K562 (cell line): Measurements from ENCODE around the gene IFT25. TPM values are rescaled to one million over a fixed set of nuclear protein-coding genes. Genes with fewer than 3 reads are reported as not detected.

Source experiments
- ATAC-seq: fragments of 200-7000 bp; cut with Tn5 transposase; 3 replicates; pipeline ENCODE4 v1.9.1; 2020; ENCODE audit warnings: moderate library complexity
- BruUV-seq: library from RNA; stranded (reverse); fragments of 400-500 nt; replicated peaks from 2 replicates; lab custom pipeline; 2021; lab: Mats Ljungman, UMichigan
- CTCF ChIA-PET: fragments of 300-600 bp; formaldehyde crosslinking; extraction: SDS; loops from one replicate; lab custom pipeline; 2021; ENCODE audit warnings: low intra/inter-chr PET ratio; lab: Yijun Ruan, JAX
- POLR2A ChIA-PET: fragments of 300-600, 350-650 bp; sonication (Branson Sonifier 250); formaldehyde crosslinking; extraction: SDS; loops from one replicate; lab custom pipeline; 2021; ENCODE audit warnings: antibody characterized with exemption, inconsistent platforms; lab: Yijun Ruan, JAX
- DNase-seq, 4 experiments: peaks; one replicate each; pipeline versions ENCODE4 v3.0.0 to v3.0.0-alpha.2; 2011 to 2018; ENCODE audit warnings: low spot score in 3 of 4, mixed read lengths in 3 of 4; ENCODE audit errors: extremely low read depth in 1 of 4
- FAIRE-seq: peaks from 2 replicates; lab custom pipeline; 2011; peaks lifted over from hg19 to GRCh38; lab: Jason Lieb, UNC
- H2AFZ ChIP-seq: 2 replicates; pipeline ENCODE4 v1.6.0; 2011; ENCODE audit warnings: low read depth, low read length, control low read depth, inconsistent platforms
- H3K27ac ChIP-seq: fragments of 200-600 bp; 3 replicates; pipeline ENCODE4 v1.8.0; 2011; ENCODE audit warnings: low read depth, mild to moderate bottlenecking, control low read depth, inconsistent platforms, low read length, moderate library complexity, mixed read lengths; ENCODE audit errors: extremely low read depth
- H3K27me3 ChIP-seq, 2 experiments: fragments of 300-600 bp in 1 of 2; 2 replicates in 1 of 2; 3 replicates in 1 of 2; pipeline versions ENCODE4 v1.6.0 to v1.8.0; 2011; ENCODE audit warnings: inconsistent platforms in 2 of 2, low read length in 2 of 2, mild to moderate bottlenecking in 1 of 2, mixed read lengths in 1 of 2, moderate library complexity in 1 of 2; ENCODE audit not compliant: control insufficient read depth in 2 of 2, insufficient read depth in 2 of 2
- H3K36me3 ChIP-seq: fragments of 300-600 bp; 3 replicates; pipeline ENCODE4 v1.8.0; 2011; ENCODE audit warnings: mild to moderate bottlenecking, low read length, inconsistent platforms; ENCODE audit not compliant: control insufficient read depth, insufficient read depth
- H3K4me1 ChIP-seq, 2 experiments: fragments of 200-600 bp in 1 of 2; replicated peaks in 1 of 2; 2 replicates in 1 of 2; 3 replicates in 1 of 2; pipeline versions ENCODE4 v1.5.1 to v1.8.0; 2011; ENCODE audit warnings: inconsistent platforms in 2 of 2, low read length in 2 of 2, mild to moderate bottlenecking in 1 of 2, mixed read lengths in 1 of 2, moderate library complexity in 1 of 2; ENCODE audit not compliant: control insufficient read depth in 2 of 2, insufficient read depth in 2 of 2
- H3K4me2 ChIP-seq: 2 replicates; pipeline ENCODE4 v1.6.1; 2011; ENCODE audit warnings: low read length, control low read depth, inconsistent platforms, mixed read lengths; ENCODE audit not compliant: insufficient read depth
- H3K4me3 ChIP-seq: fragments of 200-600 bp; sonication (generic), shearing (Covaris generic); 2 replicates; pipeline ENCODE4 v1.5.1; 2016; ENCODE audit warnings: control low read depth, inconsistent platforms
- H3K79me2 ChIP-seq: fragments of 200-600 bp; 3 replicates; pipeline ENCODE4 v1.8.0; 2011; ENCODE audit warnings: low read length, inconsistent platforms; ENCODE audit not compliant: control insufficient read depth, insufficient read depth
- H3K9ac ChIP-seq, 2 experiments: 2 replicates each; pipeline versions ENCODE4 v1.6.0 to v1.6.1; 2011; ENCODE audit warnings: low read depth in 2 of 2, low read length in 2 of 2, control low read depth in 1 of 2, inconsistent platforms in 1 of 2, mild to moderate bottlenecking in 1 of 2, mixed read lengths in 1 of 2; ENCODE audit not compliant: insufficient read depth in 1 of 2
- H3K9me1 ChIP-seq: one replicate; pipeline ENCODE4 v1.6.0; 2011; ENCODE audit warnings: inconsistent platforms, mild to moderate bottlenecking, low read length, moderate library complexity; ENCODE audit not compliant: control insufficient read depth, insufficient read depth
- H3K9me3 ChIP-seq: replicated peaks from 2 replicates; pipeline ENCODE4 v1.5.1; 2011; ENCODE audit warnings: low read depth, low read length, inconsistent platforms; ENCODE audit not compliant: control insufficient read depth, insufficient read depth
- H4K20me1 ChIP-seq: replicated peaks from 2 replicates; pipeline ENCODE4 v1.6.1; 2011; ENCODE audit warnings: low read length, inconsistent platforms, mixed read lengths; ENCODE audit not compliant: control insufficient read depth, insufficient read depth
- ELF4 ChIP-seq: fragments of 450-650 bp; formaldehyde crosslinking; IDR thresholded peaks from 2 replicates; pipeline ENCODE4 v1.4.0; 2022; ENCODE audit warnings: missing genetic modification characterization
- EP300 ChIP-seq: IDR thresholded peaks from 2 replicates; pipeline ENCODE4 v1.6.1; 2012; ENCODE audit warnings: low read length, improper control_type of control experiment
- FOSL1 ChIP-seq: fragments of 200-800 bp; sonication (Bioruptor generic); conservative IDR thresholded peaks from 2 replicates; pipeline ENCODE4 v1.6.1; 2016; ENCODE audit warnings: missing genetic modification characterization, missing compliant biosample characterization
- MECOM ChIP-seq: fragments of 250-450 bp; sonication (Bioruptor Pico); IDR thresholded peaks from 2 replicates; pipeline ENCODE4 v1.8.0; 2022; ENCODE audit warnings: inconsistent platforms
- PTTG1 ChIP-seq: fragments of 450-650 bp; IDR thresholded peaks from 2 replicates; pipeline ENCODE4 v1.6.1; 2016; ENCODE audit warnings: low read depth, mild to moderate bottlenecking, missing genetic modification characterization, missing compliant biosample characterization
- SMAD4 ChIP-seq: fragments of 250-450 bp; sonication (Bioruptor Pico); conservative IDR thresholded peaks from 2 replicates; pipeline ENCODE4 v1.8.0; 2021; ENCODE audit warnings: inconsistent platforms, mild to moderate bottlenecking, moderate library complexity
- TCF7L2 ChIP-seq: fragments of 150-350 bp; IDR thresholded peaks from 2 replicates; pipeline ENCODE4 v1.6.1; 2016; ENCODE audit warnings: low read depth, mild to moderate bottlenecking, low read length, moderate library complexity
- ZC3H4 ChIP-seq: sonication (generic); formaldehyde crosslinking; IDR thresholded peaks from 2 replicates; pipeline ENCODE4 v1.9.0; 2021; ENCODE audit warnings: missing genetic modification reagents, borderline replicate concordance
- WGBS: fragments of 100-300 bp; shearing (Covaris generic); methylation state at CpG from one replicate; pipeline ENCODE4 v1.1.6; 2016; ENCODE audit warnings: low coverage, mixed read lengths; ENCODE audit not compliant: insufficient coverage; ENCODE audit errors: missing lambda C conversion rate; 5-methylcytosine and 5-hydroxymethylcytosine counted together
- in situ Hi-C: fragments of 300-500 bp; cut with MboI; formaldehyde crosslinking; loops from 4 replicates; pipeline ENCODE4 v1.15.0; 2018; ENCODE audit warnings: inconsistent platforms, mixed read lengths
- intact Hi-C: fragments of 100-400 bp; cut with micrococcal nuclease; formaldehyde crosslinking; loops from 2 replicates; pipeline ENCODE4 v1.14.2; 2022
- polyA plus RNA-seq, 8 experiments: library from polyadenylated mRNA; depleted of rRNA in 4 of 8; stranded (reverse) in 5 of 8; unstranded in 3 of 8; fragments of >200 nt; fragmentation: Nextera tagmentation in 2 of 8; fragmentation: Illumina TruSeq in 1 of 8; extraction: Ambion mirVana in 2 of 8; extraction: Trizol in 1 of 8; gene quantifications; 2 replicates each; pipeline versions ENCODE4 v1.2.1 to v1.2.3, GENCODE V29; 2011 to 2014; ENCODE audit warnings: inconsistent platforms in 1 of 8, missing spikeins in 1 of 8
- total RNA-seq, 7 experiments: library from RNA; depleted of rRNA in 6 of 7; stranded (reverse); fragments of >200 nt in 6 of 7; fragmentation: Illumina TruSeq in 2 of 7; extraction: Trizol in 2 of 7; gene quantifications; 2 replicates each; pipeline versions ENCODE4 v1.2.1 to v1.2.3, GENCODE V29; 2011 to 2021; ENCODE audit warnings: low replicate concordance in 1 of 7
- TF ChIP-seq, protein P1 (sequence below): fragments of 450-650 bp; IDR thresholded peaks from 2 replicates; pipeline ENCODE4 v1.6.1; 2016
- TF ChIP-seq, protein P2 (sequence below): sonication (generic); formaldehyde crosslinking; IDR thresholded peaks from 2 replicates; pipeline ENCODE4 v1.8.0; 2023; ENCODE audit warnings: missing genetic modification reagents, mild to moderate bottlenecking, borderline replicate concordance

The IFT25 gene
- total and polyA plus RNA-seq, 9 of the 15 experiments (the other 6 are each of a cell fraction or from before 2014, with no cell fraction given) = 93.6 to 209 (median 167) TPM

GRCh38 chr1:53919675-53920066 is 25.8 kb downstream of the IFT25 start:
- no peak for FAIRE-seq

More at GRCh38 chr1:53919675-53920066, 25.8 kb downstream of the IFT25 start:
- H3K9ac ChIP-seq = no peak overlapping the region
- DNase-seq (no peak), ATAC-seq (peak; percentile 60)
- BruUV-seq = no TSS peak
- 45% methylated on average over 3 of the region's 3 CpGs for WGBS
- H4K20me1 ChIP-seq = no peaks in the 10 kb centered on the region
- no peak overlapping the region for H3K4me3 ChIP-seq
- H2AFZ ChIP-seq = no peak overlapping the region
- H3K4me2 ChIP-seq = no peak overlapping the region
- H3K27me3 ChIP-seq = no peaks in the 10 kb centered on the region
- H3K9me1 ChIP-seq = no peaks in the 10 kb centered on the region
- H3K4me1 ChIP-seq = no peaks in the 10 kb centered on the region
- ChIA-PET POLR2A (interaction anchor here (0.6 to 1.1 kb wide), 2 partner anchors 9 to 259 kb away, joined by 3 to 4 read pairs; no protein-coding TSS in a partner anchor), CTCF (no interaction called here)
- TF ChIP-seq SMAD4 (CRISPR knock-in tag) (no peak), EP300 (no peak), ZC3H4 (CRISPR knock-in tag) (no peak), MECOM (CRISPR knock-in tag) (no peak), FOSL1 (peak; percentile 34; the same call in 1 of the 2 replicates), ELF4 (CRISPR knock-in tag) (no peak), TCF7L2 (no peak), PTTG1 (tag) (no peak)
- TF ChIP-seq, protein P1, sequence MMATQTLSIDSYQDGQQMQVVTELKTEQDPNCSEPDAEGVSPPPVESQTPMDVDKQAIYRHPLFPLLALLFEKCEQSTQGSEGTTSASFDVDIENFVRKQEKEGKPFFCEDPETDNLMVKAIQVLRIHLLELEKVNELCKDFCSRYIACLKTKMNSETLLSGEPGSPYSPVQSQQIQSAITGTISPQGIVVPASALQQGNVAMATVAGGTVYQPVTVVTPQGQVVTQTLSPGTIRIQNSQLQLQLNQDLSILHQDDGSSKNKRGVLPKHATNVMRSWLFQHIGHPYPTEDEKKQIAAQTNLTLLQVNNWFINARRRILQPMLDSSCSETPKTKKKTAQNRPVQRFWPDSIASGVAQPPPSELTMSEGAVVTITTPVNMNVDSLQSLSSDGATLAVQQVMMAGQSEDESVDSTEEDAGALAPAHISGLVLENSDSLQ = peak; percentile 57; the same call in 1 of the 2 replicates
- TF ChIP-seq, protein P2, sequence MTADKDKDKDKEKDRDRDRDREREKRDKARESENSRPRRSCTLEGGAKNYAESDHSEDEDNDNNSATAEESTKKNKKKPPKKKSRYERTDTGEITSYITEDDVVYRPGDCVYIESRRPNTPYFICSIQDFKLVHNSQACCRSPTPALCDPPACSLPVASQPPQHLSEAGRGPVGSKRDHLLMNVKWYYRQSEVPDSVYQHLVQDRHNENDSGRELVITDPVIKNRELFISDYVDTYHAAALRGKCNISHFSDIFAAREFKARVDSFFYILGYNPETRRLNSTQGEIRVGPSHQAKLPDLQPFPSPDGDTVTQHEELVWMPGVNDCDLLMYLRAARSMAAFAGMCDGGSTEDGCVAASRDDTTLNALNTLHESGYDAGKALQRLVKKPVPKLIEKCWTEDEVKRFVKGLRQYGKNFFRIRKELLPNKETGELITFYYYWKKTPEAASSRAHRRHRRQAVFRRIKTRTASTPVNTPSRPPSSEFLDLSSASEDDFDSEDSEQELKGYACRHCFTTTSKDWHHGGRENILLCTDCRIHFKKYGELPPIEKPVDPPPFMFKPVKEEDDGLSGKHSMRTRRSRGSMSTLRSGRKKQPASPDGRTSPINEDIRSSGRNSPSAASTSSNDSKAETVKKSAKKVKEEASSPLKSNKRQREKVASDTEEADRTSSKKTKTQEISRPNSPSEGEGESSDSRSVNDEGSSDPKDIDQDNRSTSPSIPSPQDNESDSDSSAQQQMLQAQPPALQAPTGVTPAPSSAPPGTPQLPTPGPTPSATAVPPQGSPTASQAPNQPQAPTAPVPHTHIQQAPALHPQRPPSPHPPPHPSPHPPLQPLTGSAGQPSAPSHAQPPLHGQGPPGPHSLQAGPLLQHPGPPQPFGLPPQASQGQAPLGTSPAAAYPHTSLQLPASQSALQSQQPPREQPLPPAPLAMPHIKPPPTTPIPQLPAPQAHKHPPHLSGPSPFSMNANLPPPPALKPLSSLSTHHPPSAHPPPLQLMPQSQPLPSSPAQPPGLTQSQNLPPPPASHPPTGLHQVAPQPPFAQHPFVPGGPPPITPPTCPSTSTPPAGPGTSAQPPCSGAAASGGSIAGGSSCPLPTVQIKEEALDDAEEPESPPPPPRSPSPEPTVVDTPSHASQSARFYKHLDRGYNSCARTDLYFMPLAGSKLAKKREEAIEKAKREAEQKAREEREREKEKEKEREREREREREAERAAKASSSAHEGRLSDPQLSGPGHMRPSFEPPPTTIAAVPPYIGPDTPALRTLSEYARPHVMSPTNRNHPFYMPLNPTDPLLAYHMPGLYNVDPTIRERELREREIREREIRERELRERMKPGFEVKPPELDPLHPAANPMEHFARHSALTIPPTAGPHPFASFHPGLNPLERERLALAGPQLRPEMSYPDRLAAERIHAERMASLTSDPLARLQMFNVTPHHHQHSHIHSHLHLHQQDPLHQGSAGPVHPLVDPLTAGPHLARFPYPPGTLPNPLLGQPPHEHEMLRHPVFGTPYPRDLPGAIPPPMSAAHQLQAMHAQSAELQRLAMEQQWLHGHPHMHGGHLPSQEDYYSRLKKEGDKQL = no peak
- H3K9me3 ChIP-seq = no peaks in the 10 kb centered on the region
- H3K36me3 ChIP-seq = peaks cover 58% of the 10 kb centered on the region
- no peaks in the 10 kb centered on the region for H3K79me2 ChIP-seq
- intact Hi-C loops = no loop called here
- in situ Hi-C loops = no loop called here
- H3K27ac ChIP-seq = no peak overlapping the region
